GM10266 (cell line): Measurements from ENCODE around the gene PGM1.

Experiments used
- DNase-seq: peaks from one replicate; pipeline ENCODE4 v3.0.0; 2012; ENCODE audit errors: extremely low spot score
- TF ChIP-seq, protein P1 (sequence below): IDR thresholded peaks from 2 replicates; pipeline ENCODE4 v1.5.1; 2012; ENCODE audit warnings: mild to moderate bottlenecking, low read depth; ENCODE audit not compliant: control insufficient read depth, insufficient read depth; ENCODE audit errors: missing control alignments

PGM1 gene

DNA sequence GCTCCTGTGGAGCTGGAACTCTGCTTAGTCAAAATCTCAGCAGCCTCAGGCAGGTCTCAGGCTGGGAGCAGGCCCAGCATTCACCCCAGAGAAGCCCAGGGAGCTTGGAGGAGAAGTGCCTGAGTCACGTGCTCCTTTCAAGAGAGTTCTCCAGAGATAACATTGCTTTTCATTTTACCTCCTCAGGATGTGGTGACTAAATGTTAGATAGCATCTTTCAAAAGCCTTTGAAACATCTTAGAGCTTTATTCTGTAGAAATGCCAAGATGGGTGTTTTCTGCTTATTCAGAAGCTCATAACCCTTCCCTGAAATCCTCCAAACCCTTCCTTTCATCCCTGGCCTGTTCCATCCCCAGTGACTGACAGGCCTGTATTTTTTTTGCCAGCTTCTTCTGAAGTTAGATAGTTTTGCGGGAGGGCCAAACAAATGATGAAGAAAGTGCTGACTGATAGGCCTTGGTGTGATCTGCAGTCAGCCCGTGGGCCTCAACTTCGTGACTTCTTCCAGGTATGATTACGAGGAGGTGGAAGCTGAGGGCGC, 58.0 kb downstream of the PGM1 start:
- TF ChIP-seq, protein P1, sequence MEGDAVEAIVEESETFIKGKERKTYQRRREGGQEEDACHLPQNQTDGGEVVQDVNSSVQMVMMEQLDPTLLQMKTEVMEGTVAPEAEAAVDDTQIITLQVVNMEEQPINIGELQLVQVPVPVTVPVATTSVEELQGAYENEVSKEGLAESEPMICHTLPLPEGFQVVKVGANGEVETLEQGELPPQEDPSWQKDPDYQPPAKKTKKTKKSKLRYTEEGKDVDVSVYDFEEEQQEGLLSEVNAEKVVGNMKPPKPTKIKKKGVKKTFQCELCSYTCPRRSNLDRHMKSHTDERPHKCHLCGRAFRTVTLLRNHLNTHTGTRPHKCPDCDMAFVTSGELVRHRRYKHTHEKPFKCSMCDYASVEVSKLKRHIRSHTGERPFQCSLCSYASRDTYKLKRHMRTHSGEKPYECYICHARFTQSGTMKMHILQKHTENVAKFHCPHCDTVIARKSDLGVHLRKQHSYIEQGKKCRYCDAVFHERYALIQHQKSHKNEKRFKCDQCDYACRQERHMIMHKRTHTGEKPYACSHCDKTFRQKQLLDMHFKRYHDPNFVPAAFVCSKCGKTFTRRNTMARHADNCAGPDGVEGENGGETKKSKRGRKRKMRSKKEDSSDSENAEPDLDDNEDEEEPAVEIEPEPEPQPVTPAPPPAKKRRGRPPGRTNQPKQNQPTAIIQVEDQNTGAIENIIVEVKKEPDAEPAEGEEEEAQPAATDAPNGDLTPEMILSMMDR, result no peak
- DNase-seq, result no peak

DNA sequence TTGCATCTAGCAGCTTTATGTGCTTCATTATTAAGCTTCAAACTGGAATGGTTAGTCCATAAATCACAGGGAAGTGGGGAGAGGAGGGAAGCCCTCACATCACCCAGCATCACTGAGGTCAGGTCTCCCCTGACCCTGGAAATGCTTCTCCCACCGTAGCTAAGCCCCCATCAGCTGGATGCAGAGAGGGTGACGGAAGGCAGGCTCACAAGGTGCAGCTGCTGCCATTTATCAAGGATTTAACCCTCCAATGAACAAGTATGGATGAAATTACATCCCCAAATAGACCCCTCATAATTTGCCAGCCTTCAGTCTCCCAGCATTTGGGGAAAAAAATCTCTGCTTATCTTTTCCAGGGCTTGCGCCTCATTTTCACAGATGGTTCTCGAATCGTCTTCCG, 60.8 kb downstream of the PGM1 start:
- TF ChIP-seq, protein P1, result no peak
- DNase-seq, result no peak

DNA sequence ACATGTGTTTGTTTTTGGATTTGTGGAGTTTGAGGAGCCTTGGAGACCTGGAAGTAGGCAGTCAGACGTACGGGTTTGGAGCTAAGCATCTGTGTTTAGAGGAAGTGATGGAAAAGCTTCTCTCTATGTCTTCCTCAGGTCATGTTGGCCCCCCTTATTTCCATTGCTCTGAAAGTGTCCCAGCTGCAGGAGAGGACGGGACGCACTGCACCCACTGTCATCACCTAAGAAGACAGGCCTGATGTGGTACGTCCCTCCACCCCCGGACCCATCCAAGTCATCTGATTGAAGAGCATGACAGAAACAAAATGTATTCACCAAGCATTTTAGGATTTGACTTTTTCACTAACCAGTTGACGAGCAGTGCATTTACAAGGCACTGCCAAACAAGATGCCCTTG, 66.2 kb downstream of the PGM1 start:
- TF ChIP-seq, protein P1, result no peak

DNA sequence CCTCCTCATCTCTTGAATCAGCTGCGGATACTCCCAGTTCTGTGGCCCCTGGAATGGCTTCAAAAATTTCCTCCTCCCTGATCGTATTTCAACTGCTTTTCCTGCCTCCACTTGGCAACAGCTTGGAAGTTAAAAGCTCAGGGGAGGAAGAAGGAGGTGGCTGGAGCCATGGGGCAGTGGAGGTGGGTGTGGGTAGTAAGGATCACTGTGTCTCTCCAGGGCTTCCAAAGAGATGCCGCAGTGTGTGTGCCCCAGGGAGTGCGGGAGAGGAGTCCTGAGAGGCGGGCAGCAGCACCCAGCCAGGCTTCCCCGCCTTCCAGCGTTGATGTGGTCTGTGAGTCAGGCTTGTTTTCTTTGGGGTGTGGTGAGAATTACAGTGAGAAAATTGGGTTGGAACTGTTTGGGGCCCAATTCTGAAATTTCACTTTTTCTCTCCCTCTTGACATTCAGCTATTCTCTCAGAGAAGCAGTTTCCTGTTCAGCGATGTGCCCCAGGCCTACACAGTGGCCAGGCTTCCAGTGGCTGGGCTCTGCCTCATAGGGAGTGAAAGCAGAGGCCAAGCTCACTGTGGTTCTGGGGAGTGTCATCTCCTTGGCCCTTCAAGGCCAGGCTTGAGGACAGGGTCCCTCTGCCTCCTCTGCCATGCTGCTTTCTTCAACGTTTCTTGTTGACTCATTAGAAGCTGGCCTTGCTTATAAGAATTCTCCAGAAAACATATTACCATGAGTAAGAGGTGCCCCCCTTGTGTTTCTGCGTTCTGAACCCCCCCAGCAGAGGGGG, 69.0 kb downstream of the PGM1 start:
- no peak for DNase-seq
- TF ChIP-seq, protein P1, result no peak

More for the DNA sequence above, 66.2 kb downstream of the PGM1 start:
- no peak for DNase-seq

DNA sequence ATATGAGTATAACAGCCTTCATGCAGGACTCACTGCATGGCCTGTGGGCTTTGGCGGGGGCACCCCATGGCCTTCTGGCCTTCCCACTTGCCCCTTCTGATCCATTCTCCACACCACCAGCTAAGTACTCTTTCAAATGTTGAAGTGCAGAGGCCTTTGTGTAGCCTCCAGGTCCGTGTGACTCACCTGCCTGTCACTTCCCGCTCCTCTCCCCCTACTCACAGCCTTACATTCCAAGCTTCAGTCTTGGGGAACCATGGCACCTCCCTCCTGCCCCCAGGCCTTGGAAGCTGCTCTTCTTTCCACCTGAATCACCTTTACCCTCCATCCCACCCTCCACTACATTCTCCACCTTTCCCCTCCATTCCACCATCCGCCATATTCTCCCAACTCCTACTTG, 69.6 kb downstream of the PGM1 start:
- DNase-seq, result no peak
- TF ChIP-seq, protein P1, result no peak

DNA sequence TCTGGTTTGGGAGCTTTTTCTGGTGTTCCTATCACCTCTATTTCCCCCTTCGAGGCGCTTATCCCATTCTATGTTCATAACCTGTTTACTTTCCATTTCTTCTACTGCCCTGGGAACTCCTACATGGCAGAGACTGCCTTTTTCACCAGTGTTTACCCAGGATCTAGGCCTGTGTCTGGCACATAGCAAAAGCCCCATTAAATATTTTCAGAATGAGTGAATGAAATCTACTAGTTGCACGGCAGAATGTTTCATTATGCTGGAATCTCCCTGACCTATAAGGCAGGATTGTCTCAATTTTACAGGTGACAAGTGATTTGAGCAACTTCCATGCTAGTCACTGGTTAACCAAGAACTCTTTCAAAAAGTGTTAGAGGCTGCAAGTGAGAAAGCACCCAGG, 70.1 kb downstream of the PGM1 start:
- TF ChIP-seq, protein P1, result no peak
- DNase-seq, result no peak

DNA sequence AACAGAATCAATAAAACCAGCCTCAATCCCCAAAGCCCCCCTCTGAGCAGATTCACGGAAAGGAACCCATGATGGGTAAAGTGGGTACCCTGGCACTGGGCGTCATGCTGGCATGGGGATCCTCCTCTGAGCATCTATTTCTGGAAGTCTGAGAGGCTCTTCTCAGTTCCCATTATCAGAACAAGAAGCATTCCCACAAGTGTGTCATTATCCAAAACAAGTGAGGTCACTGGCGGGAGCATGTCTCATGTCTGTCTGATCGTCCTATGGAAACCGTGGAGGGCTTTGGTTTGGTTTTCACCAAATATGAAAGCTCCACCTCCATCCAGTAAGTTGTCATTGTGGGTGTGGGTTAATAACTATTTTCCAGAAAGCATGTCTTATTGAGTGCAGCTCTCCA, 70.7 kb downstream of the PGM1 start:
- no peak for DNase-seq
- TF ChIP-seq, protein P1, result no peak
